Suprapubic skin (tissue), 4 donors: Measurements from ENCODE around the gene PANK3.

Experiments used
- POLR2A ChIP-seq, 2 donors: fragments of 450-650 bp; IDR thresholded peaks; one replicate each; pipeline ENCODE4 v1.6.1; 2017; ENCODE audit warnings: antibody characterized with exemption in 2 of 2, mild to moderate bottlenecking in 2 of 2, moderate library complexity in 2 of 2
- POLR2AphosphoS5 ChIP-seq, 3 donors: sonication (generic); formaldehyde crosslinking; IDR thresholded peaks; one replicate each; pipeline ENCODE4 v1.6.1; 2017; ENCODE audit warnings: antibody characterized with exemption in 3 of 3
- TF ChIP-seq, protein P1 (sequence below), 2 donors: fragments of 200-600 bp in 1 of 2; fragments of 450-650 bp in 1 of 2; sonication (generic) in 1 of 2; IDR thresholded peaks; one replicate each; pipeline ENCODE4 v1.5.1; 2016 to 2019; ENCODE audit warnings: antibody characterized with exemption in 2 of 2, mild to moderate bottlenecking in 1 of 2, moderate library complexity in 1 of 2

DNA sequence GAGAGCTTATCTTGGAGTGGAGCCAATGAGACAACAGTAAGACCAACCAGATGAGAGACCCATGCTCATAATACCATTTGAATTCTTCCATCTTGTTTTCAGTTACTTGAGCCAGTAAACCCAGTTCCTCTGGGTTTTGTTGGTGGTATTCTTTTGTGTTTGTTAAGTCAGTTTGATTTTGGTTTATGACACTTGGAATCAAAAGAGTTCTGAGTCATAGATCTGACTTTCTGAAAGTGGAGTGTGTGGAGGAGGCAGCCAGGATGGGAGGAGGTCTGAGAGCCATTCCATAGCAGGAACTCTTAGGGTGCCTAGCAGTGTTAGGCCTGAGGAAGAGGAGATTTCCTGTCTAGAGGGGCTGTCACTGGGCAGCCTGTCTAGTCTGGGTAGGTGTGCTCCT, 24.6 kb upstream of the PANK3 start:
- TF ChIP-seq, protein P1, sequence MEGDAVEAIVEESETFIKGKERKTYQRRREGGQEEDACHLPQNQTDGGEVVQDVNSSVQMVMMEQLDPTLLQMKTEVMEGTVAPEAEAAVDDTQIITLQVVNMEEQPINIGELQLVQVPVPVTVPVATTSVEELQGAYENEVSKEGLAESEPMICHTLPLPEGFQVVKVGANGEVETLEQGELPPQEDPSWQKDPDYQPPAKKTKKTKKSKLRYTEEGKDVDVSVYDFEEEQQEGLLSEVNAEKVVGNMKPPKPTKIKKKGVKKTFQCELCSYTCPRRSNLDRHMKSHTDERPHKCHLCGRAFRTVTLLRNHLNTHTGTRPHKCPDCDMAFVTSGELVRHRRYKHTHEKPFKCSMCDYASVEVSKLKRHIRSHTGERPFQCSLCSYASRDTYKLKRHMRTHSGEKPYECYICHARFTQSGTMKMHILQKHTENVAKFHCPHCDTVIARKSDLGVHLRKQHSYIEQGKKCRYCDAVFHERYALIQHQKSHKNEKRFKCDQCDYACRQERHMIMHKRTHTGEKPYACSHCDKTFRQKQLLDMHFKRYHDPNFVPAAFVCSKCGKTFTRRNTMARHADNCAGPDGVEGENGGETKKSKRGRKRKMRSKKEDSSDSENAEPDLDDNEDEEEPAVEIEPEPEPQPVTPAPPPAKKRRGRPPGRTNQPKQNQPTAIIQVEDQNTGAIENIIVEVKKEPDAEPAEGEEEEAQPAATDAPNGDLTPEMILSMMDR (IDR thresholded peaks at IDR 0.05), result no peak
- no peak for TF ChIP-seq POLR2A (IDR thresholded peaks at IDR 0.05)
- no peak for TF ChIP-seq POLR2AphosphoS5 (IDR thresholded peaks at IDR 0.05)
